Activated CD4-positive, alpha-beta T cell treated with anti-CD3 and anti-CD28 coated beads, Interleukin-2, amount 10 ng/mL, durations not matched to agents 7 days and 5 days (primary cell): Measurements from ENCODE around the gene TMUB1. TPM values are rescaled to one million over a fixed set of nuclear protein-coding genes. Genes with fewer than 3 reads are reported as not detected.

Experiments
- CTCF ChIA-PET: fragments of 350-600 bp; sonication (Branson Sonifier 250); formaldehyde crosslinking; loops from one replicate; lab custom pipeline; 2021; ENCODE audit warnings: antibody characterized with exemption; lab: Charles Lee
- POLR2A ChIA-PET: fragments of 350-600 bp; sonication (Branson Sonifier 250); formaldehyde crosslinking; loops from one replicate; lab custom pipeline; 2021; ENCODE audit warnings: antibody characterized with exemption; lab: Charles Lee
- DNase-seq: peaks from one replicate; pipeline ENCODE4 v3.0.0-alpha.2; 2020
- H3K27ac Mint-ChIP-seq: one replicate; pipeline ENCODE4 v1.8.0; 2021; ENCODE audit warnings: mild to moderate bottlenecking, moderate library complexity, mixed read lengths
- H3K27me3 Mint-ChIP-seq: one replicate; pipeline ENCODE4 v1.8.0; 2021; ENCODE audit warnings: mixed read lengths
- H3K36me3 Mint-ChIP-seq: one replicate; pipeline ENCODE4 v1.8.0; 2021; ENCODE audit warnings: low read depth, mixed read lengths
- H3K4me1 Mint-ChIP-seq: one replicate; pipeline ENCODE4 v1.8.0; 2021; ENCODE audit warnings: mixed read lengths
- H3K4me3 Mint-ChIP-seq: one replicate; pipeline ENCODE4 v1.8.0; 2021; ENCODE audit warnings: mild to moderate bottlenecking, moderate library complexity, mixed read lengths
- H3K9me3 Mint-ChIP-seq: one replicate; pipeline ENCODE4 v1.8.0; 2021; ENCODE audit warnings: mixed read lengths
- total RNA-seq, 2 experiments: library from RNA; stranded (reverse); gene quantifications; one replicate each; pipeline ENCODE4 v1.2.3, GENCODE V29; 2021

Gene TMUB1
- total RNA-seq, 2 experiments from 2014 or later, result 73.7 to 77.1 TPM

DNA sequence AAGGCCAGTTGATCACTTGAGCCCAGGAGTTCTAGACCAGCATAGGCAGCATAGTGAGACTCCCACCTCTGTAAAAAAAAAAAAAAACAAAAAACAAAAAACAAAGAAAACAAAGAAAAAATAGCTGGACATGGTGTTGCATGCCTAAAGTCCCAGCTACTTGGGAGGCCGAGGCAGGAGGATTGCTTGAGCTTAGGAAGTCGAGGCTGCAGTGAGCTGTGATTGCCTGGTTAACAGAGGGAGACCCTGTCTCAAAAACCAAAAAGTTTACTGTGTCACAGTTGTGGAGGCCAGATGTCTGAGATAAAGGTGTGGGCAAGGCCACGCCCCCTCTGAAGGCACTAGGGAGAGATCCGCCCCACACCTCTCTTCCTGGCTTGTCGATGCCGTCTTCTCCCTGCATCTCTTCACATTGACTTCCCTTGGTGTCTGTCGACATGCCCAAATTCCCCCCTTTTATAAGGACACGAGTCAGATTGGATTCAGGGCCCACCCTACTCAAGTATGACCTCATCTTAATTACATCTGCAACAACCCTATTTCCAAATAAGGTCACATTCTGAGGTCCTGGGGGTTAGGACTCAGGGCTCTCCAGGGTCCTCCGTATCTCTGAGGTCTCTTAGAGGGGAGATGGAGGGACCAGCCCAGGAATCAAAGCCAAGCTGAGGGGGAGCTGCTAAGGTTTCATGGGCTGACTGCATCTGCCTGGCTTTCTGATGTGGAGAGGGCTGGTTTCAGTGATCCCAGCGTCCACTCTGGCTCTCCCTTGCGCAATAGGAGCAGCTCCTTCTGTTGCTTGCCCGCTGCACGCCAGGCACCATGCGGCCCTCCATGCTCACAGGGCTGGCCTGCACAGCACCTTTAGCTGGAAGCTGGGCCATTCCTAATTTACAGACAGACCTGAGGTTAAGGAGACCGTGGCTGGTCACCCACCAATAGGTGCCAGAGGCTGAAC is 26.1 kb upstream of the TMUB1 start:
- no peaks in the 10 kb centered on the region for H3K36me3 Mint-ChIP-seq
- ChIA-PET POLR2A (no interaction called here), CTCF (interaction anchor here (0.6 to 1.8 kb wide), 4 partner anchors 15 to 1046 kb away, joined by 3 to 8 read pairs (median 6); no protein-coding TSS in a partner anchor)
- H3K4me3 Mint-ChIP-seq, result no peak overlapping the region
- no peak for DNase-seq
- H3K4me1 Mint-ChIP-seq, result no peaks in the 10 kb centered on the region
- H3K27ac Mint-ChIP-seq, result peak overlapping the region; percentile 13
- no peaks in the 10 kb centered on the region for H3K9me3 Mint-ChIP-seq
- H3K27me3 Mint-ChIP-seq, result no peaks in the 10 kb centered on the region

DNA sequence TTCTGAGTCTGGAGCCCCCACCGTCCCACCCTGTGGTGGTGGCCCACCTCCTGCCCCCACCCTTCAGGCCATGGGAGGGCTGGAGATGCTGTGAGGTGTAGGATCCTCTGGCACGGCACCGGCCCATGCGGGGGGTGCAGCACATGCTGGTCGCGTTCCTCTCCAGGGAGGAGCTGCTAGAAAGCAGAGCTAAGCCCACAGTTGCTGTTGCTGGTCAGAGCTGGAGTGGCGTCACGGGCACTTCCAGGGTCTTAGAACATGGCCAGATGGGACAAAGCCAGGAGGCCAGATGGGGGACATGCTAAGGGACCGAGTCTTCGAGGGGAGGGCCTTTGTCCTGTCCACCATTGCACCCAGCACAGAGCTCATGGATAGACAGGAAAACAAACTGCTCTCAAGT is 24.6 kb upstream of the TMUB1 start:
- Mint-ChIP-seq H3K4me1 (no peaks in the 10 kb centered on the region), H3K4me3 (no peak overlapping the region), H3K9me3 (no peaks in the 10 kb centered on the region), H3K27ac (no peak overlapping the region), H3K27me3 (no peaks in the 10 kb centered on the region), H3K36me3 (no peaks in the 10 kb centered on the region)
- ChIA-PET CTCF (interaction anchor here (0.6 to 1.2 kb wide), 2 partner anchors 12 to 50 kb away, joined by 4 to 6 read pairs; no protein-coding TSS in a partner anchor), POLR2A (no interaction called here)
- DNase-seq, result no peak

DNA sequence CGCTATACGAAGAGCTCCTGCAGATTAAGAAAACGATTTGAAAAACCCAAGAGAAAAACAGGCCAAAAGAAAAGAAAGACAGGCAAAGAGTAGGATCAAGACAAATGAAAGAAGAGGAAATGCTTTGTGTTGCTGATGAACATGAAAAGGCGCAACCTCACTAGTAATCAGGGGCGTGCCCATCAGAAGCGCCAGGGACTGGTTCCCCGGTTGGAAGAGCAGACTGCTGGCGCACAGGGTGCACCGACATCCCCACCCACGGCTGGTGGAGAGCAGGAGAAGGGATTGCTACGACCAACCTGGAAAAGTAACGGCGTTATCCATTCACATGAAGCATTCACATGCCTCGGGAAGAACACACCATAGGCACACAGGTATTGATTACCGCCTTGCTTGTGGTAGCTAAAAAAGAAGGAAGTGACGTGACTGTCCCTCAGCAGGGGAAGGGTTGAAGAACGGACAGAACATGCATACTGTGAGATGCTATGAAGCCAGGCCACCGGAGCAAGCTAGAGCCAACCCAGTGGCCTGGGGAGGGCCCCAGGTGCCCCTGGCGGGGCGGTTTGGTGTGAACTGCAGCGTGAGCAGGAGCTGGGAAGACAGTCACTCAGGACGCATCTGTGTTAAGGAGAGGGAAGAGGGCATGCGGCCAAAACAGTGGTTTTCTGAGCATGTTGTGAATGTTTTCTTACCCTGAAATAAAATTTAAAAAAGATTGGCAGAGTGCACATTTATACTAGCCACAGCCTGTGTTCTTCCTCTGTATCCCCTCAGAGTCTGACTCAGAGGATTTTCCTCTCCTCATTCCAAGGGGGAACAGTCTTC is 21.3 kb upstream of the TMUB1 start:
- H3K27me3 Mint-ChIP-seq, result no peaks in the 10 kb centered on the region
- no peak for DNase-seq
- H3K36me3 Mint-ChIP-seq, result no peaks in the 10 kb centered on the region
- H3K4me3 Mint-ChIP-seq, result no peak overlapping the region
- H3K4me1 Mint-ChIP-seq, result no peaks in the 10 kb centered on the region
- H3K27ac Mint-ChIP-seq, result no peak overlapping the region
- CTCF ChIA-PET, result interaction anchor here (0.6 kb wide), 1 partner anchor 299 kb away, joined by 3 read pairs; no protein-coding TSS in a partner anchor
- H3K9me3 Mint-ChIP-seq, result no peaks in the 10 kb centered on the region
- POLR2A ChIA-PET, result no interaction called here

DNA sequence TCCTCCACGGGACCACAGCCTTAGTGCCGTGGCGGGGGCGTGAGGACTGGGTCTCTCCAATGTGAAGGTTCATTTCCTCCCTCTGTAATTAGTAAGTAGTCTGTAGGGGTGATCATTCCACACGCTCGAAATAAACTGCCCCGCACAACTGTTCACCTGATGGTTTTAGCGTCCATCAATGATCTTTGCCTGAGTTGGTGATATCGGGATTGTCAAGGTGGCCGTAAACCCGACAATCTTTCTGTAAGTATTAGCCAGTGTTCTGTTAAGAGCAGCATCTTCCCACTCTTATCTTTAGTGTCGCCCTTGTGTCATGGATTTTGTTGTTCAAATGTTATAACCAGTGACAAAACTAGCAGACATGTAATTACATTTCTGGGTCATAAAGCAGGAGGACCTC is 20.7 kb upstream of the TMUB1 start:
- DNase-seq, result no peak
- Mint-ChIP-seq H3K27me3 (no peaks in the 10 kb centered on the region), H3K36me3 (no peaks in the 10 kb centered on the region), H3K4me1 (no peaks in the 10 kb centered on the region), H3K9me3 (no peaks in the 10 kb centered on the region), H3K27ac (no peak overlapping the region), H3K4me3 (no peak overlapping the region)
- CTCF ChIA-PET, result interaction anchor here (2.1 kb wide), 1 partner anchor 7 kb away, joined by 8 read pairs; no protein-coding TSS in a partner anchor
- POLR2A ChIA-PET, result no interaction called here

DNA sequence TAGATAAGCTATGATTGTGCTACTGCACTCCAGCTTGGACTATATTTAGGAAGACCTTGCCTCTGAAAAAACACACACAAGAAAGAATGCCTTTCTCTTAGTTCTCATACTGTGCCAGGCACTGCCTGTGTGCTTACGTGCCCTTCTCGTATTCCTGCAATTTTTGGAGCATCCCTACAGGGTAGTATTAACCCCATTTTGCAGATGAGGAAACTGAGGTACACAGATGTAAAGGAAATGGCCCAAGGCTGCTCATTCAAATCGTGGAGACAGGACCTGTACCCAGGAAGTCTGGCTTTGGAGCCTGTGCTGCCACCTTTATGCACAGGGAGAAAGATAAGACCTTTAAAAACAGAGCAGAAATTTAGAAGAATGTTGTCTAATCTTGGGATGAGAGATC is 19.7 kb upstream of the TMUB1 start:
- Mint-ChIP-seq H3K36me3 (no peaks in the 10 kb centered on the region), H3K27me3 (no peaks in the 10 kb centered on the region), H3K27ac (no peak overlapping the region), H3K4me3 (no peak overlapping the region), H3K4me1 (no peaks in the 10 kb centered on the region), H3K9me3 (no peaks in the 10 kb centered on the region)
- CTCF ChIA-PET, result interaction anchor here (1.8 to 2.1 kb wide), 2 partner anchors 8 to 30 kb away, joined by 6 to 8 read pairs; no protein-coding TSS in a partner anchor
- POLR2A ChIA-PET, result interaction anchor here (0.6 kb wide), 1 partner anchor 110 kb away, joined by 3 read pairs; no protein-coding TSS in a partner anchor
- no peak for DNase-seq

DNA sequence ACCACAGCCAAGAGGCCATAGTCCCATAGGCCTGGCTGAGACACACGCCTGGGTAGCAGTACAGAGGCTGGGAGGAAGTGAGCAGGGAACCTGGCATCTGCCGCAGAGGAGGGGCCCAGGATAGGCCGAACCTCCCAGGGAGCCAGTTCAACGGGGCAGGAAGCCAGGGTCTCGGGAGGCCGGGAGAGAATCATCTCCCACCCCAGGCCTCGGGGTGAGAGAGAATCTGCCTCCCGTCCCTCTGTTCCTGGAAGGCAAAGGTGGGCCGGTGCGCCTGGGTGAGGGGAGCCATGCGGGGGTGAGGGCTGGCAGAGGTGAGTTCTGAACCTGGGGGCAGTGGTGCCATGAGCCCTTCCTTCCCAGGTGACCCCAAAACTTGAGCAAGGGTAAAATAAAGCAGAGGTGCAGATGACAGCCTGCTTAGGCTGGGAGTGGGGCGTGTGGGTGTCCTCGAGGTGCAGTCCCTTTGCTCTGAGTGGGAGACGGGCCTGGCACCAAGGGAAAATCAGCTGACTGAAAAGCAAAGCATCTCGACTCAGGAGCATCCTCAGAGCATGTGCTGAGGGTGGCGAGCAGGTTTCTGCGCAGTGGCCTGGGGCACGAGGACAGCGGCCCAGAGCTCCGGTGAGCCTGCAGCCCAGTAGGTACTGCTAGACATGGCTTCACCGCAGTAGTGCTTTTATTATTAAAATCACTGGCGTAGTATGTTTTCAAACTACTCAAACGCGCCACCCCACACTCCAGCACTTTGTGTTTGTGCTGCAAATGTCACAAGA is 18.5 kb upstream of the TMUB1 start:
- Mint-ChIP-seq H3K27ac (no peak overlapping the region), H3K4me3 (no peak overlapping the region), H3K9me3 (no peaks in the 10 kb centered on the region), H3K27me3 (no peaks in the 10 kb centered on the region), H3K36me3 (no peaks in the 10 kb centered on the region), H3K4me1 (no peaks in the 10 kb centered on the region)
- ChIA-PET CTCF (interaction anchor here (0.9 to 2.1 kb wide), 3 partner anchors 10 to 108 kb away, joined by 4 to 8 read pairs (median 6); partner anchors contain the start of gene H2BK1), POLR2A (no interaction called here)
- DNase-seq, result no peak

DNA sequence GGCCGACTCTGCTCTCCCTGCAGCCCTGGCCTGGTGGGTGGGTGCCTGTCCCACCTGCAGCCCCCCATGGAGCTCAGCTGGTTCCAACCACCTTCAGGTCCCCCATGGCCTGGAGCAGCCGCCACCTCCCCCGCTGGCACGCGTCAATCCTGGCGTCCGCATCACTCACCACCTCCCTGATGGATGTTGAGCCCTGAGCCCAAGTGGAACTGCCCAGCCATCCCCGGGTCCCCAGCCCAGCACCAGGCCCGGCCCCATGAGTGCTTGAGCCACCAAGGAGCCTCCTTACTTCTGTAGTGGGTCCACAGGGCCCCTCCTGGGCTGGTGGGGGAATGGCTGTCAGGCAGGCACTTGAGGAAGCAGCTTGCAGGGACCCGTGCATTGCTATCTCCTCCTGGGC is 17.6 kb upstream of the TMUB1 start:
- Mint-ChIP-seq H3K27ac (no peak overlapping the region), H3K27me3 (no peaks in the 10 kb centered on the region), H3K4me3 (no peak overlapping the region), H3K4me1 (no peaks in the 10 kb centered on the region), H3K9me3 (no peaks in the 10 kb centered on the region), H3K36me3 (no peaks in the 10 kb centered on the region)
- POLR2A ChIA-PET, result no interaction called here
- DNase-seq, result no peak
- CTCF ChIA-PET, result no interaction called here

DNA sequence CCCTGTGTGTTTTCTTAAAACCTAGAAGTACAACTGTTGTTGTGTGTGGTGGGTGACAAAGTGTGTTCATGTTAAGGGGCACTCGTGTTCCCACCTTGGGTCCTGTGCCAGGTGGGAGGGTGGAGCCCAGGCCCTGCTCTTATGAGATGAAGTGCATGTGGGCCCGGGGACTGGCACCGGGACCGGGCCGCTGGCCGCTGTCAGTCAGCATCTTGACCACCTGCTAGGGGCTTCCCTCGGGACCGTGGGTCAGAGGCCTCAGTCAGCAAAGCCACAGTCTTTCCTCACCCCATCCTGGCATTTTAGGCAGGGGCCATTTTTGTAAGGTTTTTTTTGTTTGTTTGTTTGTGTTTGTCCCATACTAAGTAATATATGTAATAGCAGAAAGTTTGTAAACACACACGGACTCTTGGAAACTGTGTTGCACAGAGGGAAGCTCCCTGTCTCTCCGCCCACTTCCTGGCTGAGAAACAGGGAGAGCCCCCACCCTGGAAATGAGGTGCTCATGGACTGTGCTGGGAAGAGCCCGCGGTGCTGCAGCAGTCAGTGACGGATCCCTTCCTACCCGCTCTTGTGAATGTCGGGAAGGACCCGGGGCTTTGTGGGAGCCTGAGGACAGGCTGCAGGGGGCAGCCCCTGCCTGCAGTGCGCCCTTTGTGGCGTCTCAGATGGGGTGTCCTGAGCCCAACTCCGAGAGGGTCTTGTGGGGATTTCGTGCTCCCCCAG is 16.4 kb upstream of the TMUB1 start:
- DNase-seq, result no peak
- Mint-ChIP-seq H3K4me1 (no peaks in the 10 kb centered on the region), H3K9me3 (no peaks in the 10 kb centered on the region), H3K27ac (no peak overlapping the region), H3K36me3 (no peaks in the 10 kb centered on the region), H3K27me3 (no peaks in the 10 kb centered on the region), H3K4me3 (no peak overlapping the region)
- ChIA-PET CTCF (no interaction called here), POLR2A (no interaction called here)

DNA sequence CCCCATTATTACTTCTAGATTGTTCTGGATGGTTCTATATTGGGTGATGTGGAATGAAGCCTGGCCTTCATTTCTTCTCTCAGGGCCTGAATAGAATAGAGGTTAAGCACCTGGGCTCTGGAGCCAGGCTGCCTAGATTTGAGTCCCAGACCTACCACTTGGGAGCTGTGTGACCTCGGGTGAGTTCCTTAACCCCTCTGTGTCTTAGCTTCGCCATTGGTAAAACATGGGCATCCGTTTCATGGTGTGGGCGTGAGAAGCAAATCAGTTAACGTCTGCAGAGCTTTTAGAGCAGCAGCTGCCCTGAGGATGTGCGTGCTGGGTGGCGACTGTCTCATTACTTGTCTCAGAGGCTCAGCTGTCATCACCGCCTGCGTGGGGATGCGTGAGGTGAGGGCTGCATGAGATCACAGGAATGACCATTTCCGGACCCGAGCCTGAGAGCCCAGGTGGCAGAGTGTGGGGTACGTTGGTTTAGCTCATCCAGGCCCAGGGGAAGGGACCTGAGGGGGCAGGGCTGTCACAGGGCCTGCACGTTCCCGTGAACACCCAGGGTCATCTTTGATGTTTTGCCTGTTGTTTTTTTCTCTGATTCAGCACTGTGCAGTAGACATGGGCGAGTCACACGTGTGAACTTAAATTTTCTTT is 12.7 kb upstream of the TMUB1 start:
- Mint-ChIP-seq H3K27me3 (no peaks in the 10 kb centered on the region), H3K27ac (peak overlapping the region; percentile 22), H3K4me3 (no peak overlapping the region), H3K36me3 (no peaks in the 10 kb centered on the region), H3K9me3 (no peaks in the 10 kb centered on the region), H3K4me1 (no peaks in the 10 kb centered on the region)
- CTCF ChIA-PET, result no interaction called here
- no peak for DNase-seq
- POLR2A ChIA-PET, result no interaction called here

DNA sequence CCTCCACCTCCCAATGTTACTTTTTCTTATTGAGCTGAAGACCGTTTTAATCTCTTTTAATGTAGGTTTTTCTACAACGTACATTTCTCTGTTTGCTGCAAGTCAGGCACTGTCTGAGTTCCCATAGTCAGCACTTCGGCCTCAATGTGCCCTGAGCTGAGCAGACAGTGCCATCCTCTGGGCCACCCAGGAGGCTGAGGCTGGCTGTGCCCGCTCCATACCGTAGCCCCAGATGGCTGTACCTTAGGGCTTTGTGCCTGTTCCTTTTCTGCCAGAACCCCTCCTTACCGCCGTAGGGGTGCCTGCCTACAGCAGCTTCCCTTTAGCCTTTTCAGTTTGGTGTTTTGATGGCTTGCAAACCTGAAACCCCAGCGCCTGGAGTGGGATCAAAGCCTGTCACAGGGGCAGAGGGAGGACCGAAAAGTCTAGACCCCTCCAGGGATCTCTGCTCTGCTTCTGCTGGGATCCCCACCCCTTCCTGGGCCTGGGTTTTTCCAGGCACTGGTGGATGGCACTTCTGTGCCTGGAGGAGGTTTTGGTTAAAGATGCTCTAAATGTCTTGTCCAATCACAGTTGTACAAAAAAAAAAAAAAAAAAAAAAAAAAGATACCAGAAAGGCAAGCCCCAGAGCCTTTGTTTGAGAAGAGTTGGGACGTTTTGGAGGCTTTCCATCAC is 12.0 kb upstream of the TMUB1 start:
- Mint-ChIP-seq H3K4me1 (no peaks in the 10 kb centered on the region), H3K27ac (no peak overlapping the region), H3K9me3 (no peaks in the 10 kb centered on the region), H3K4me3 (no peak overlapping the region), H3K36me3 (no peaks in the 10 kb centered on the region), H3K27me3 (no peaks in the 10 kb centered on the region)
- DNase-seq, result no peak
- ChIA-PET CTCF (interaction anchor here (0.5 kb wide), 1 partner anchor 12 kb away, joined by 5 read pairs; no protein-coding TSS in a partner anchor), POLR2A (no interaction called here)

DNA sequence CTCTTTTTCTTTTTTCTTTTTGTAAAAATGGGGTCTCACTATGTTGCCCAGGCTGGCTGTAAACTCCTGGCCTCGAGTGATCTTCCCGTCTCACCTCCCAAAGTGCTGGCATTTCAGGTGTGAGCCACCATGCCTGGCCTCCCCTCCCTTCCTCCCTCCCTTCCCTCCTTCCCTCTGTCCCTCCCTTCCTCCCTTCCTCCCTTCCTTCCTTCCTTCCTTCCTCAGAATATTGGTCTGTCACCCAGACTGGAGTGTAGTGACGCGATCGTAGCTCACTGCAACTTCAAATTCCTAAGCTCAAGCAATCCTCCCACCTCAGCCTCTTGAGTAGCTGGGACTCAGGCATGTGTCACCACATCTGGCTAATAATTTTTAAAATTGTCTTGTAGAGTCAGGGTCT is 11.4 kb upstream of the TMUB1 start:
- H3K36me3 Mint-ChIP-seq, result no peaks in the 10 kb centered on the region
- no peak overlapping the region for H3K27ac Mint-ChIP-seq
- ChIA-PET CTCF (interaction anchor here (0.7 to 1.5 kb wide), 2 partner anchors 18 to 483 kb away, joined by 3 to 4 read pairs; no protein-coding TSS in a partner anchor), POLR2A (no interaction called here)
- H3K27me3 Mint-ChIP-seq, result no peaks in the 10 kb centered on the region
- H3K4me1 Mint-ChIP-seq, result no peaks in the 10 kb centered on the region
- DNase-seq, result no peak
- no peak overlapping the region for H3K4me3 Mint-ChIP-seq
- H3K9me3 Mint-ChIP-seq, result no peaks in the 10 kb centered on the region
